Peyer's patch (tissue), 4 donors: ENCODE results near the gene MMAA. TPM values are rescaled to one million over a fixed set of nuclear protein-coding genes. Genes with fewer than 3 reads are reported as not detected.

Experiments
- DNase-seq, 3 donors: peaks; one replicate each; pipeline ENCODE4 v3.0.0-alpha.2; 2017 to 2019
- H3K27ac ChIP-seq, 4 donors: fragments of 200-600 bp; sonication (generic); one replicate each; pipeline ENCODE4 v1.5.1; 2016 to 2019
- H3K27me3 ChIP-seq, 2 donors: fragments of 200-600 bp; sonication (generic); one replicate each; pipeline ENCODE4 v1.5.1; 2019
- H3K36me3 ChIP-seq, 3 donors: fragments of 200-600 bp; sonication (generic); one replicate each; pipeline ENCODE4 v1.5.1; 2016 to 2019
- H3K4me1 ChIP-seq, 4 donors: fragments of 200-600 bp; sonication (generic); one replicate each; pipeline ENCODE4 v1.5.1; 2016 to 2019
- H3K4me3 ChIP-seq, 4 donors: fragments of 200-600 bp; sonication (generic); 1 replicate in 3 of 4; 2 replicates in 1 of 4; pipeline ENCODE4 v1.5.1; 2016 to 2019; ENCODE audit warnings: mild to moderate bottlenecking in 1 of 4
- H3K9me3 ChIP-seq, 4 donors: fragments of 200-600 bp; sonication (generic); one replicate each; pipeline ENCODE4 v1.5.1; 2016 to 2019; ENCODE audit warnings: mild to moderate bottlenecking in 1 of 4
- CTCF ChIP-seq, 6 experiments: fragments of 450-650 bp in 4 of 6; fragments of 200-600 bp in 2 of 6; sonication (generic) in 1 of 6; IDR thresholded peaks; one replicate each; pipeline ENCODE4 v1.5.1; 2017 to 2019; ENCODE audit warnings: antibody characterized with exemption in 6 of 6, mild to moderate bottlenecking in 3 of 6, moderate library complexity in 1 of 6
- POLR2A ChIP-seq, 2 donors: fragments of 450-650 bp; IDR thresholded peaks; one replicate each; pipeline ENCODE4 v1.5.1; 2017; ENCODE audit warnings: antibody characterized with exemption in 2 of 2, mild to moderate bottlenecking in 2 of 2, moderate library complexity in 2 of 2
- total RNA-seq, 4 donors: library from RNA; depleted of rRNA; stranded (reverse); fragments of >200 nt; gene quantifications; one replicate each; pipeline ENCODE4 v1.1.0, GENCODE V29; 2016

The MMAA gene
- total RNA-seq, 4 donors from 2014 or later, result 8.3 to 11.6 (median 9.0) TPM

- Histone ChIP-seq H3K4me1 (no peaks in the 10 kb centered on the region), H3K9me3 (no peaks in the 10 kb centered on the region), H3K27me3 (no peaks in the 10 kb centered on the region), H3K36me3 (no peaks in the 10 kb centered on the region), H3K27ac (no peak overlapping the region), H3K4me3 (no peak overlapping the region)
- DNase-seq, result no peak
- TF ChIP-seq POLR2A (IDR thresholded peaks at IDR 0.05) (no peak), CTCF (IDR thresholded peaks at IDR 0.05) (no peak)
Observed at GRCh38 chr4:145589916-145590702, 29.1 kb upstream of the MMAA start.

GRCh38 chr4:145602129-145602760 lies 16.9 kb upstream of the MMAA start:
- H3K27me3 ChIP-seq, result no peaks in the 10 kb centered on the region
- TF ChIP-seq CTCF (IDR thresholded peaks at IDR 0.05), result no peak
- TF ChIP-seq POLR2A (IDR thresholded peaks at IDR 0.05), result no peak
- no peaks in the 10 kb centered on the region for H3K36me3 ChIP-seq
- H3K27ac ChIP-seq, result no peak overlapping the region
- no peaks in the 10 kb centered on the region for H3K9me3 ChIP-seq
- H3K4me3 ChIP-seq, result no peak overlapping the region
- DNase-seq, result no peak
- no peaks in the 10 kb centered on the region for H3K4me1 ChIP-seq

- no peak overlapping the region for H3K4me3 ChIP-seq
- H3K9me3 ChIP-seq, result no peaks in the 10 kb centered on the region
- H3K27me3 ChIP-seq, result no peaks in the 10 kb centered on the region
- H3K36me3 ChIP-seq, result no peaks in the 10 kb centered on the region
- H3K27ac ChIP-seq, result no peak overlapping the region
- H3K4me1 ChIP-seq, result no peaks in the 10 kb centered on the region
- DNase-seq, result no peak
- TF ChIP-seq CTCF (IDR thresholded peaks at IDR 0.05) (no peak), POLR2A (IDR thresholded peaks at IDR 0.05) (no peak)
Observed at GRCh38 chr4:145605941-145606340, 13.2 kb upstream of the MMAA start.

- Histone ChIP-seq H3K4me1 (no peaks in the 10 kb centered on the region), H3K36me3 (no peaks in the 10 kb centered on the region), H3K27me3 (no peaks in the 10 kb centered on the region), H3K9me3 (no peaks in the 10 kb centered on the region), H3K4me3 (no peak overlapping the region), H3K27ac (no peak overlapping the region)
- no peak for TF ChIP-seq POLR2A (IDR thresholded peaks at IDR 0.05)
- TF ChIP-seq CTCF (IDR thresholded peaks at IDR 0.05), result peak in 5 of 6 experiments; percentile 42 to 85 (median 82)
- peak in 2 of 3 donors; percentile 35 to 86 for DNase-seq
Observed at GRCh38 chr4:145609481-145610427, 9.4 kb upstream of the MMAA start.

- no peak overlapping the region for H3K27ac ChIP-seq
Observed at GRCh38 chr4:145613566-145614232, 5.5 kb upstream of the MMAA start.

More at GRCh38 chr4:145613566-145614232, 5.5 kb upstream of the MMAA start:
- TF ChIP-seq CTCF (IDR thresholded peaks at IDR 0.05), result no peak
- no peak for TF ChIP-seq POLR2A (IDR thresholded peaks at IDR 0.05)
- no peaks in the 10 kb centered on the region for H3K9me3 ChIP-seq
- DNase-seq, result no peak
- H3K36me3 ChIP-seq, result no peaks in the 10 kb centered on the region
- no peak overlapping the region for H3K4me3 ChIP-seq
- H3K4me1 ChIP-seq, result peaks cover 0 to 7% (median 0%) of the 10 kb centered on the region in 4 donors
- no peaks in the 10 kb centered on the region for H3K27me3 ChIP-seq
